NOMO-1 (cell line): ENCODE results near the gene SLC16A5.

Source experiments
- DNase-seq, 2 experiments: peaks; one replicate each; lab custom pipeline; 2025; ENCODE audit not compliant: unreplicated experiment in 2 of 2; lab: John Stamatoyannopoulos, UW

The SLC16A5 gene

GRCh38 chr17:75155191-75155601 is 67.4 kb downstream of the SLC16A5 start:
- no peak for DNase-seq
